PC-3 (cell line): ENCODE measurements around the gene NEUROG1. TPM values are rescaled to one million over a fixed set of nuclear protein-coding genes. Genes with fewer than 3 reads are reported as not detected.

Experiments
- ATAC-seq: fragments of 200-7000 bp; cut with Tn5 transposase; 2 replicates; pipeline ENCODE4 v1.9.1; 2020; ENCODE audit warnings: mild to moderate bottlenecking, moderate library complexity
- BruUV-seq: library from RNA; stranded (reverse); fragments of 400-500 nt; replicated peaks from 2 replicates; lab custom pipeline; 2021; lab: Mats Ljungman, UMichigan
- CTCF ChIA-PET: fragments of 300-600 bp; sonication (Branson Sonifier 250); formaldehyde crosslinking; loops from one replicate; lab custom pipeline; 2022; ENCODE audit warnings: antibody characterized with exemption; lab: Charles Lee
- POLR2A ChIA-PET: fragments of 300-600 bp; sonication (Branson Sonifier 250); formaldehyde crosslinking; loops from one replicate; lab custom pipeline; 2022; ENCODE audit warnings: antibody characterized with exemption; ENCODE audit not compliant: unreplicated experiment; lab: Charles Lee
- DNase-seq: peaks from one replicate; pipeline ENCODE4 v3.0.0-alpha.2; 2015
- H2AFZ ChIP-seq: fragments of 300-600 bp; sonication (generic); 2 replicates; pipeline ENCODE4 v1.6.0; 2016; ENCODE audit warnings: antibody characterized with exemption, low read length
- H3F3A ChIP-seq: fragments of 300-600 bp; sonication (generic); one replicate; pipeline ENCODE4 v1.6.0; 2017; ENCODE audit warnings: antibody characterized with exemption, low read length, control low read depth, mild to moderate bottlenecking; ENCODE audit not compliant: unreplicated experiment
- H3K27ac ChIP-seq: fragments of 300-600 bp; sonication (generic); 2 replicates; pipeline ENCODE4 v1.5.1; 2016; ENCODE audit warnings: mild to moderate bottlenecking, low read length
- H3K27me3 ChIP-seq: fragments of 300-600 bp; sonication (generic); 2 replicates; pipeline ENCODE4 v1.6.1; 2016; ENCODE audit warnings: low read length, mixed read lengths
- H3K36me3 ChIP-seq: fragments of 300-600 bp; sonication (generic); 2 replicates; pipeline ENCODE4 v1.6.1; 2016; ENCODE audit warnings: low read depth, mixed run types, low read length, mixed read lengths
- H3K4me1 ChIP-seq: fragments of 300-600 bp; sonication (generic); 2 replicates; pipeline ENCODE4 v1.5.1; 2016; ENCODE audit warnings: low read length; ENCODE audit not compliant: insufficient read depth
- H3K4me2 ChIP-seq: fragments of 300-600 bp; sonication (generic); 2 replicates; pipeline ENCODE4 v1.6.0; 2016; ENCODE audit warnings: low read length
- H3K4me3 ChIP-seq: fragments of 300-600 bp; sonication (generic); 2 replicates; pipeline ENCODE4 v1.5.1; 2016; ENCODE audit warnings: mild to moderate bottlenecking, low read length, mixed read lengths
- H3K79me2 ChIP-seq: fragments of 300-600 bp; sonication (generic); 2 replicates; pipeline ENCODE4 v1.6.1; 2017; ENCODE audit warnings: low read length, mixed read lengths
- H3K9ac ChIP-seq: fragments of 300-600 bp; sonication (generic); 2 replicates; pipeline ENCODE4 v1.6.0; 2016; ENCODE audit warnings: mild to moderate bottlenecking, low read length
- H3K9me2 ChIP-seq: fragments of 300-600 bp; sonication (generic); replicated peaks from 2 replicates; pipeline ENCODE4 v1.6.1; 2016; ENCODE audit warnings: mixed run types, low read length, mixed read lengths
- H3K9me3 ChIP-seq: fragments of 300-600 bp; sonication (generic); 2 replicates; pipeline ENCODE4 v1.6.1; 2016; ENCODE audit warnings: low read length, mixed read lengths
- H4K20me1 ChIP-seq: fragments of 300-600 bp; sonication (generic); 2 replicates; pipeline ENCODE4 v1.6.1; 2016; ENCODE audit warnings: low read length, mixed read lengths
- CTCF ChIP-seq: fragments of 300-600 bp; sonication (generic); conservative IDR thresholded peaks from 2 replicates; pipeline ENCODE4 v1.5.1; 2017; ENCODE audit warnings: antibody characterized with exemption, low read depth, mild to moderate bottlenecking, low read length
- EZH2 ChIP-seq: fragments of 300-600 bp; sonication (generic); IDR thresholded peaks from one replicate; pipeline ENCODE4 v1.6.1; 2017; ENCODE audit warnings: antibody characterized with exemption, mild to moderate bottlenecking, low read length; ENCODE audit not compliant: unreplicated experiment
- EZH2phosphoT487 ChIP-seq: fragments of 300-600 bp; sonication (generic); IDR thresholded peaks from 2 replicates; pipeline ENCODE4 v1.6.1; 2018; ENCODE audit warnings: mild to moderate bottlenecking, antibody characterized with exemption, low read length, borderline replicate concordance
- intact Hi-C: fragments of 100-400 bp; cut with micrococcal nuclease; formaldehyde crosslinking; loops from 2 replicates; pipeline ENCODE4 v1.9.0; 2023
- total RNA-seq: library from RNA; depleted of rRNA; stranded (reverse); fragments of >200 nt; gene quantifications from 2 replicates; pipeline ENCODE4 v1.2.3, GENCODE V29; 2014

Gene NEUROG1
- total RNA-seq, 1 experiment from 2014 or later: not detected

- CTCF ChIA-PET: no interaction called here
- ATAC-seq: no peak
Measured at GRCh38 chr5:135505973-135506372, 29.8 kb downstream of the NEUROG1 start.

GRCh38 chr5:135504376-135504775, 31.4 kb downstream of the NEUROG1 start:
- DNase-seq (no peak), ATAC-seq (no peak)
- Histone ChIP-seq H3K27me3 (no peaks in the 10 kb centered on the region), H3K4me3 (no peak overlapping the region), H3K27ac (no peak overlapping the region), H3K79me2 (no peaks in the 10 kb centered on the region), H2AFZ (no peak overlapping the region), H3K36me3 (no peaks in the 10 kb centered on the region), H3K9me3 (no peaks in the 10 kb centered on the region), H3K9me2 (no peaks in the 10 kb centered on the region), H3K9ac (no peak overlapping the region), H3K4me2 (no peak overlapping the region), H3K4me1 (peaks cover 11% of the 10 kb centered on the region), H3F3A (no peaks in the 10 kb centered on the region), H4K20me1 (no peaks in the 10 kb centered on the region)
- CTCF ChIA-PET: no interaction called here
- POLR2A ChIA-PET: no interaction called here
- no TSS peak for BruUV-seq
- intact Hi-C loops: no loop called here
- no peak for TF ChIP-seq EZH2phosphoT487
- TF ChIP-seq EZH2: no peak
- TF ChIP-seq CTCF: no peak

More at GRCh38 chr5:135505973-135506372, 29.8 kb downstream of the NEUROG1 start:
- H3F3A ChIP-seq: no peaks in the 10 kb centered on the region
- H3K79me2 ChIP-seq: no peaks in the 10 kb centered on the region
- peak; percentile 34 for DNase-seq
- peak overlapping the region; percentile 36; the same call in 1 of the 2 replicates for H3K27ac ChIP-seq
- no peaks in the 10 kb centered on the region for H3K27me3 ChIP-seq
- intact Hi-C loops: no loop called here
- no peak overlapping the region for H3K9ac ChIP-seq
- POLR2A ChIA-PET: no interaction called here
- H3K9me2 ChIP-seq: no peaks in the 10 kb centered on the region
- no peaks in the 10 kb centered on the region for H3K36me3 ChIP-seq
- H3K9me3 ChIP-seq: no peaks in the 10 kb centered on the region
- H2AFZ ChIP-seq: no peak overlapping the region
- no peak overlapping the region for H3K4me3 ChIP-seq
- peaks cover 11% of the 10 kb centered on the region for H3K4me1 ChIP-seq
- H4K20me1 ChIP-seq: no peaks in the 10 kb centered on the region
- TF ChIP-seq EZH2phosphoT487 (no peak), EZH2 (no peak), CTCF (no peak)
- peak overlapping the region; percentile 17; the same call in 1 of the 2 replicates for H3K4me2 ChIP-seq
- BruUV-seq: no TSS peak

GRCh38 chr5:135503871-135504270, 31.9 kb downstream of the NEUROG1 start:
- Histone ChIP-seq H3K9me3 (no peaks in the 10 kb centered on the region), H3K27me3 (no peaks in the 10 kb centered on the region), H3K36me3 (no peaks in the 10 kb centered on the region), H3F3A (no peaks in the 10 kb centered on the region), H3K79me2 (no peaks in the 10 kb centered on the region), H3K4me1 (peaks cover 15% of the 10 kb centered on the region), H4K20me1 (no peaks in the 10 kb centered on the region), H3K4me2 (no peak overlapping the region), H2AFZ (no peak overlapping the region), H3K27ac (no peak overlapping the region), H3K9ac (no peak overlapping the region), H3K4me3 (no peak overlapping the region), H3K9me2 (no peaks in the 10 kb centered on the region)
- no TSS peak for BruUV-seq
- no peak for TF ChIP-seq EZH2
- TF ChIP-seq CTCF: no peak
- no peak for TF ChIP-seq EZH2phosphoT487
- ChIA-PET CTCF (no interaction called here), POLR2A (no interaction called here)
- no peak for ATAC-seq
- no peak for DNase-seq
- intact Hi-C loops: no loop called here
